Pancreas (tissue), 10 donors: ENCODE results near the gene RFPL1. TPM values are rescaled to one million over a fixed set of nuclear protein-coding genes. Genes with fewer than 3 reads are reported as not detected.
"Not testable (repeated sequence)": the region's sequence is repeated elsewhere in the genome, so short reads cannot be mapped to it uniquely, and the experiment has no call there.

Experiments
- ATAC-seq, 4 donors: fragments of 200-7000 bp; cut with Tn5 transposase; one replicate each; pipeline versions ENCODE4 v1.8.0 to v1.9.1; 2020; ENCODE audit warnings: mild to moderate bottlenecking in 4 of 4, moderate library complexity in 4 of 4
- DNase-seq, 6 donors: peaks; one replicate each; pipeline ENCODE4 v3.0.0-alpha.2; 2020
- FAIRE-seq: peaks from 2 replicates; lab custom pipeline; 2012; peaks lifted over from hg19 to GRCh38; lab: Jason Lieb, UNC
- H3K27ac ChIP-seq, 4 donors: fragments of 200-600 bp; sonication (generic); 1 replicate in 3 of 4; 2 replicates in 1 of 4; pipeline versions ENCODE4 v1.5.0 to v1.8.0; 2020
- H3K27me3 ChIP-seq, 4 donors: fragments of 200-600 bp; one replicate each; pipeline ENCODE4 v1.8.0; 2021
- H3K36me3 ChIP-seq, 3 donors: fragments of 200-600 bp; sonication (generic) in 1 of 3; one replicate each; pipeline versions ENCODE4 v1.5.0 to v1.8.0; 2020 to 2021
- H3K4me1 ChIP-seq, 3 donors: fragments of 200-600 bp; one replicate each; pipeline ENCODE4 v1.8.0; 2021
- H3K4me3 ChIP-seq, 4 donors: fragments of 200-600 bp; sonication (generic) in 2 of 4; one replicate each; pipeline versions ENCODE4 v1.5.0 to v1.8.0; 2020 to 2021
- H3K9me3 ChIP-seq, 4 donors: fragments of 200-600 bp; one replicate each; pipeline ENCODE4 v1.8.0; 2021
- CTCF ChIP-seq, 4 donors: fragments of 200-600 bp; sonication (generic) in 3 of 4; IDR thresholded peaks; one replicate each; pipeline versions ENCODE4 v1.5.0 to v1.8.0; 2021; ENCODE audit warnings: antibody characterized with exemption in 4 of 4
- WGBS, 2 donors: extraction: QIAGEN DNeasy Blood & Tissue Kit; methylation state at CpG; one replicate each; pipeline ENCODE4 v1.1.7; 2013; 5-methylcytosine and 5-hydroxymethylcytosine counted together
- intact Hi-C, 3 donors: fragments of 100-400 bp; cut with DNase I; formaldehyde crosslinking; loops; one replicate each; pipeline versions ENCODE4 v1.11.1 to v1.14.2; 2022
- polyA plus RNA-seq, 2 donors: library from polyadenylated mRNA; stranded (reverse); fragments of 200-250 nt; gene quantifications; one replicate each; pipeline ENCODE4 v1.2.3, GENCODE V29; 2013
- total RNA-seq, 6 donors: library from RNA; stranded (reverse); fragmentation: NEBNext Ultra II Directional in 4 of 6; extraction: Animal tissue kit (Norgen Biotek cat#: 25700) in 4 of 6; gene quantifications; one replicate each; pipeline versions ENCODE4 v1.2.1 to v1.2.4, GENCODE V29; 2021 to 2023
- donor health status: healthy with polysubstance abuse.
- donor health status: DM: no; HTN: no; CAD: no; lungs with moderate emphysema.
- donor health status: DM: no; HTN: no; CAD: no.
- donor health status: control.
- donor health status: control.
- donor health status: Bipolar disorder and iron deficiency.
- donor health status: DM: yes; HTN: yes; CAD: no.
- donor health status: DM: no; HTN: no; CAD: no.
- donor health status: DM: no; HTN: no; CAD: no.
- donor health status: DM: yes; HTN: yes; CAD: no.

RFPL1 gene
- total and polyA plus RNA-seq, 8 donors: 0.09 TPM; not detected in 7

DNA sequence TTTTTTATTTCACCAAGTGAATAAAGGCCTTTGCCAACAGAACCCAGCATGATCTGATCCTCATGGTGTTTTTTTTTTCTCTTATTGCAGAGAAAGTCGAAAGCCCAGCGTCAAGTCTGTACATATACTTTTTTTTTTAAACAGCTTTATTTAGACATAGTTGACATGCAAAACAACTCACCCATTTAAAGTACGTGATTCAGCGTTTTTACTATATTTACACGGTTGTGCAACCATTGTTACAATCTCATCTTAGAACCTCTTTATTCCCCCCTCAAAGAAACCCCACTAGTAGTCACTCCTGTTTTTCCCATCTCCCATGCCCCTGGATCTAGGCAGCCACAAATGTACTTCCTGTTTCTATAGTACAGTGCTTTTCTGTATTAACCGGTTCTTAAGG is 29.4 kb upstream of the RFPL1 start:
- H3K27ac ChIP-seq: no peak overlapping the region
- H3K4me1 ChIP-seq: no peaks in the 10 kb centered on the region
- FAIRE-seq: no peak
- no peak overlapping the region for H3K4me3 ChIP-seq
- H3K27me3 ChIP-seq: no peaks in the 10 kb centered on the region
- ATAC-seq: no peak
- WGBS, 2 donors: 55 to 77% methylated on average over 6 of the region's 6 CpGs
- intact Hi-C loops: no loop called here
- H3K36me3 ChIP-seq: no peaks in the 10 kb centered on the region
- DNase-seq: no peak
- no peaks in the 10 kb centered on the region for H3K9me3 ChIP-seq
- no peak for TF ChIP-seq CTCF (IDR thresholded peaks at IDR 0.05)

- H3K4me3 ChIP-seq, intact Hi-C loops, H3K9me3 ChIP-seq, H3K27me3 ChIP-seq, FAIRE-seq, H3K4me1 ChIP-seq, DNase-seq, H3K27ac ChIP-seq, H3K36me3 ChIP-seq: not testable (repeated sequence)
- 71 to 82% methylated on average over 4 of the region's 4 CpGs for whole genome bisulfite sequencing, 2 donors
- peak in 1 of 4 donors; percentile 13 for ATAC-seq
These were observed 26.7 kb upstream of the RFPL1 start for GRCh38 chr22:29411569-29412211.

DNA sequence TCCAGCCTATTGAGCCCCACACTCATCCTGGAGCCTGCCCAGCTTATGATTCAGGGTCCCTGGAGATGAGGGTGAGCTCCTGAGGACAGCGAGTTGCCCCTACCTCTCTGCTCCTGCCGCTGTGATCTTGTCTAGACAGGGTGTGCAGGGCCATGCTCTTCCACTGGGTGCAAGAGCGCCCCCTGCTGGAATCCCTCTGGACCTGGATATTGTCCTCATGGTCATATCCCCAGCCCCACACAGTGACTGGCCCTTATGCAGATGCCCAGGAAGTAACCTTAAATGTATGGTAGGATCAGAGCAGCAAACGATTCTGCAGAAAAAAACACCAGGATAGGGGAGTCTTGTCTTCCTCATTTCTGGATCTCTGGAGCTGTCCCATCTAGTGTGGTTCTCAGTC is 25.6 kb upstream of the RFPL1 start:
- H3K36me3 ChIP-seq, intact Hi-C loops, H3K27me3 ChIP-seq, DNase-seq, H3K4me3 ChIP-seq, FAIRE-seq, H3K4me1 ChIP-seq, H3K27ac ChIP-seq, H3K9me3 ChIP-seq: not testable (repeated sequence)
- ATAC-seq: peak; percentile 79 to 91 (median 88)
- TF ChIP-seq CTCF (IDR thresholded peaks at IDR 0.05): peak; percentile 38 to 50 (median 42)
- WGBS, 2 donors: 23% methylated on average over 2 to 4 of the region's 4 CpGs

DNA sequence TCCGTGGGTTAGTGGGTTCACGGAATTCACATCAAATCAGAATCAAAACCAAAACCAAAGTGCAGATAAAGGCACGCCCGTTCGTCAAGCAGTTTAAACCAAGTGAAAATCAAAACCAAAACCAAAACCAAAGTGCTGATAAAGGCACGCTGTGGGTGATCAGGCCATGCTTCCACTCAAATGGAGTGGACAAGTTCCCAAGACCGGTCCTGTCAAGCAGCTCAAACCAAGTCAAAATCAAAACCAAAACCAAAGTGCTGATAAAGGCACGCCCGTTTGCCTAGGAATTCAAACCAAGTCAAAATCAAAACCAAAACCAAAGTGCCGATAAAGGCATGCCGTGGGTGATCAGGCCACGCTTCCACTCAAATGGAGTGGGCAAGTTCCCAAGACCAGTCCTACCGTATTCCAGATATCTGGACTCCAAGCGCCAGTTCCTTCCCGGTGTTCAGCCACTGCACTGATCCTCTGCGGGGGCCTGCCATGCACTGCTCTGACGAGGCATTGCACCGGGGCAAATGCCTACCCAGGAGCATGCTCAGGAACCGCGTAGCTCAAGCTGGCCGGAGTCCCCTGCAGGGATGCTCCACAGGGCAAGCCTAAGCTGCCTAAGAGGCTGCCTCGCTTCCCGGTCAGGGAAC is 23.3 kb upstream of the RFPL1 start:
- intact Hi-C loops, H3K4me1 ChIP-seq, H3K27me3 ChIP-seq, H3K9me3 ChIP-seq, DNase-seq, H3K36me3 ChIP-seq, FAIRE-seq: not testable (repeated sequence)
- Histone ChIP-seq H3K27ac (peak overlapping the region in 1 of 4 donors; percentile 67), H3K4me3 (peak overlapping the region in 2 of 4 donors; percentile 27 to 42)
- WGBS, 2 donors: 37 to 73% methylated on average over 23 of the region's 23 CpGs
- ATAC-seq: peak in 3 of 4 donors; percentile 6 to 43 (median 13)

- intact Hi-C loops, H3K4me1 ChIP-seq, H3K27me3 ChIP-seq, H3K27ac ChIP-seq, H3K4me3 ChIP-seq, H3K36me3 ChIP-seq, H3K9me3 ChIP-seq, FAIRE-seq: not testable (repeated sequence)
- DNase-seq: peak in 4 of 6 donors; percentile 55 to 82 (median 73)
- 30 to 38% methylated on average over 5 of the region's 5 CpGs for WGBS, 2 donors
- ATAC-seq: peak; percentile 83 to 94 (median 92)
These were observed 19.7 kb upstream of the RFPL1 start for GRCh38 chr22:29418704-29419103.

DNA sequence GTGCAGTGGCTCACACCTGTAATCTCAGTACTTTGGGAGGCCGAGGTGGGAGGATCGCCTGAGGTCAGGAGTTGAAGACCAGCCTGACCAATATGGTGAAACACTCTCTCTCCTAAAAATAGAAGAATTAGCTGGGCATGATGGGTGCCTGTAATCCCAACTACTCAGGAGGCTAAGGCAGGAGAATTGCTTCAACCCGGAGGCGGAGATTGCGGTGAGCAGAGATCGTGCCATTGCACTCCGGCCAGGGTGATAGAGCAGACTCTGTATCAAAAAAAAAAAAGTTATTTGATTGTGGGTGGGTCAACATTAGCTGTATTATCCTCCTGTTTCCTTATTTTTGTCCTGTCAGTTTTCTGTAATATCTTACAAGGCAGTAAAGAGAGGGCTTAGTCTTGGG is 11.9 kb upstream of the RFPL1 start:
- WGBS, 2 donors: 91 to 92% methylated on average over 7 of the region's 7 CpGs
- Histone ChIP-seq H3K4me1 (no peaks in the 10 kb centered on the region), H3K36me3 (no peaks in the 10 kb centered on the region), H3K4me3 (no peak overlapping the region), H3K27me3 (peaks cover 0 to 7% (median 0%) of the 10 kb centered on the region in 4 donors), H3K27ac (no peak overlapping the region), H3K9me3 (no peaks in the 10 kb centered on the region)
- TF ChIP-seq CTCF (IDR thresholded peaks at IDR 0.05): no peak
- ATAC-seq (no peak), FAIRE-seq (no peak), DNase-seq (no peak)
- intact Hi-C loops: no loop called here
